ENCODE measurements around the gene TMEM248. TPM values are rescaled to one million over a fixed set of nuclear protein-coding genes. Genes with fewer than 3 reads are reported as not detected.
"Not testable (repeated sequence)": the region's sequence is repeated elsewhere in the genome, so short reads cannot be mapped to it uniquely, and the experiment has no call there.

The TMEM248 gene
- total RNA-seq, 1 experiment from 2014 or later = 70.5 TPM

DNA sequence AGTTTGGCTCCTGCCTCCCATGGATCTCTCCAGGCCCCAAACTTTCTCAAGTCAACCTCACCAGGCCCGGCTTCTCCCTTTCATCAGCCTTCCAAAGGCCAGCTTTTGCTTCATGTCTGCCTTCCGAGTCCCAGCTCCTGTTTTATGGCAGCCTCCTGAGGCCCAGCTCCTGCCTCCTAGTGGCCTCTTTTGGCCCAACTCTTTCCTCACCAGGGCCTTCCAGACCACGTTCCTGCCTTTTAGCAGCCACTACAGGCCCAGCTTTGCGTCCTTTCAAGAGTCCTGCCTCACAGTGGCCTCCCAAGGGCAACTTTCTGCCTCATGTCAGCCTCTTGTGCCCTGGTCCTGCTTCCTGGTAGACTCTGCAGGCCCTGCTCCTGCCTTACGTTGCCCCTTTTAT is 15.3 kb upstream of the TMEM248 start:
- H3K9me3 Mint-ChIP-seq (ENCODE audit: low read depth, unreplicated experiment) = no peaks in the 10 kb centered on the region
- TF ChIP-seq, protein P1, sequence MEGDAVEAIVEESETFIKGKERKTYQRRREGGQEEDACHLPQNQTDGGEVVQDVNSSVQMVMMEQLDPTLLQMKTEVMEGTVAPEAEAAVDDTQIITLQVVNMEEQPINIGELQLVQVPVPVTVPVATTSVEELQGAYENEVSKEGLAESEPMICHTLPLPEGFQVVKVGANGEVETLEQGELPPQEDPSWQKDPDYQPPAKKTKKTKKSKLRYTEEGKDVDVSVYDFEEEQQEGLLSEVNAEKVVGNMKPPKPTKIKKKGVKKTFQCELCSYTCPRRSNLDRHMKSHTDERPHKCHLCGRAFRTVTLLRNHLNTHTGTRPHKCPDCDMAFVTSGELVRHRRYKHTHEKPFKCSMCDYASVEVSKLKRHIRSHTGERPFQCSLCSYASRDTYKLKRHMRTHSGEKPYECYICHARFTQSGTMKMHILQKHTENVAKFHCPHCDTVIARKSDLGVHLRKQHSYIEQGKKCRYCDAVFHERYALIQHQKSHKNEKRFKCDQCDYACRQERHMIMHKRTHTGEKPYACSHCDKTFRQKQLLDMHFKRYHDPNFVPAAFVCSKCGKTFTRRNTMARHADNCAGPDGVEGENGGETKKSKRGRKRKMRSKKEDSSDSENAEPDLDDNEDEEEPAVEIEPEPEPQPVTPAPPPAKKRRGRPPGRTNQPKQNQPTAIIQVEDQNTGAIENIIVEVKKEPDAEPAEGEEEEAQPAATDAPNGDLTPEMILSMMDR (IDR thresholded peaks at IDR 0.05; ENCODE audit: unreplicated experiment) = no peak
- no TSS peak for BruUV-seq (replicated peaks)
- H3K27me3 Mint-ChIP-seq (ENCODE audit: unreplicated experiment) = no peaks in the 10 kb centered on the region
- peaks cover 25% of the 10 kb centered on the region for H3K36me3 Mint-ChIP-seq (ENCODE audit: insufficient read depth, unreplicated experiment)
- DNase-seq = no peak
- no peak overlapping the region for H3K27ac Mint-ChIP-seq (ENCODE audit: unreplicated experiment)
- H3K4me3 Mint-ChIP-seq (ENCODE audit: low read depth, unreplicated experiment) = no peak overlapping the region
- H3K4me1 Mint-ChIP-seq (ENCODE audit: low read depth, unreplicated experiment) = no peaks in the 10 kb centered on the region
- CTCF ChIA-PET = no interaction called here
- intact Hi-C loops (cut with micrococcal nuclease; ENCODE audit: unreplicated experiment) = no loop called here

DNA sequence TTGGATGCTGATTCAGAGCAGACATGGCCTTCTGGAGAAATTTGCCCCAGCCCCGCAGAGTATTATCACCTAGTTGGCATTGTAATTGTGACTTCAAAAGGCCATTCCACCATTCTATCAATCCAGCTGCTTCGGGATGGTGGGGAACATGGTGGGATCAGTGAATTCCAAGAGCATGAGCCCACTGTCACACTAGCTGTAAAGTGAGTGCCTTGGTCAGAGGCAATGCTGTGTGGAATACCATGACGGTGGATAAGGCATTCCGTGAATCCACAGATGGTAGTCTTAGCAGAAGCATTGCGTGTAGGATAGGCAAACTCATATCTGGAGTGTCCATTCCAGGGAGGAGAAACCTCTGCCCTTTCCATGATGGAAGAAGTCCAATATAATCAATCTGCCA is 13.3 kb upstream of the TMEM248 start:
- H3K27me3 Mint-ChIP-seq (ENCODE audit: unreplicated experiment) = no peaks in the 10 kb centered on the region
- no peak for DNase-seq
- intact Hi-C loops (cut with micrococcal nuclease; ENCODE audit: unreplicated experiment) = no loop called here
- no peaks in the 10 kb centered on the region for H3K9me3 Mint-ChIP-seq (ENCODE audit: low read depth, unreplicated experiment)
- no peak overlapping the region for H3K4me3 Mint-ChIP-seq (ENCODE audit: low read depth, unreplicated experiment)
- TF ChIP-seq, protein P1 (IDR thresholded peaks at IDR 0.05; ENCODE audit: unreplicated experiment) = no peak
- BruUV-seq (replicated peaks) = no TSS peak
- H3K27ac Mint-ChIP-seq (ENCODE audit: unreplicated experiment) = no peak overlapping the region
- no peaks in the 10 kb centered on the region for H3K4me1 Mint-ChIP-seq (ENCODE audit: low read depth, unreplicated experiment)
- H3K36me3 Mint-ChIP-seq (ENCODE audit: insufficient read depth, unreplicated experiment) = peaks cover 12% of the 10 kb centered on the region
- CTCF ChIA-PET = no interaction called here

DNA sequence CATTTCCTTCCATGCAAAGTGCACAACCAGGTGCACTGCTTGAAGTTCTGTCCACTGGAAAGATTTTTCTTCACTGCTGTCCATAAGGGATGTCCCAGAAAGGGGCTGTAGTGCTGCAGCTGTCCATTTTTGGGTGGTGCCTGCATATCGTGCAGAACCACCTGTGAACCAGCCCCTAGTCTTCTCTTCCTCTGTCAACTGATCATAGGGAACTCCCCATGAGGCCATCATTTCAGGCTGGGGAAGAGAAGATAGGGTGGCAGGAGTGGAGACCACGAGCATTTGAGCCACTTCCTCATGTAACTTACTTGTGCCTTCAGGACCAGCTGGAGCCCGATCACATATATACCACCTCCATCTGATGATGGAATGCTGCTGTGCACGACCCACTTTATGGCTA is 12.4 kb upstream of the TMEM248 start:
- DNase-seq; BruUV-seq (replicated peaks); H3K4me1 Mint-ChIP-seq (ENCODE audit: low read depth, unreplicated experiment); H3K27ac Mint-ChIP-seq (ENCODE audit: unreplicated experiment); H3K9me3 Mint-ChIP-seq (ENCODE audit: low read depth, unreplicated experiment); CTCF ChIA-PET; intact Hi-C loops (cut with micrococcal nuclease; ENCODE audit: unreplicated experiment); H3K4me3 Mint-ChIP-seq (ENCODE audit: low read depth, unreplicated experiment); H3K27me3 Mint-ChIP-seq (ENCODE audit: unreplicated experiment): not testable (repeated sequence)
- H3K36me3 Mint-ChIP-seq (ENCODE audit: insufficient read depth, unreplicated experiment) = peaks cover 12% of the 10 kb centered on the region

DNA sequence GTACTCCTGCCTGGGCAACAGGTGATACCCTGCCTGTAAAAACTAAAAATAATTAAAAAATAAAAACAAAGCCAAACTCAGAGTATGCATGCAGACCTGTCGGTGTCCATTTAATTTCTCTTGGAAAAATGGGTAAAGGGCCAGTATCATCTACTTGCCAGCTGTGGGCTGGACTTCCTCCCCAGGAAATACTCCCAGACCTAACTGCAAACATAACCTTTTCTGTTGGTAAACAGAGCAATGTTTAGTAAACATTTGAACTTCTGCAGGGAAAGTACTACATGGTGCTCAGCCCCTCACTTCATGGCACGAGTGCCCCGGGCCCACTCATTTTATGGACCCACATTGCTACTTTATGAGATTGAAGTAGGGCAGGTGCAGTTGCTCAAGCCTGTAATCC is 10.2 kb upstream of the TMEM248 start:
- CTCF ChIA-PET = no interaction called here
- DNase-seq = no peak
- no peaks in the 10 kb centered on the region for H3K4me1 Mint-ChIP-seq (ENCODE audit: low read depth, unreplicated experiment)
- no peak overlapping the region for H3K27ac Mint-ChIP-seq (ENCODE audit: unreplicated experiment)
- intact Hi-C loops (cut with micrococcal nuclease; ENCODE audit: unreplicated experiment) = no loop called here
- BruUV-seq (replicated peaks) = no TSS peak
- no peaks in the 10 kb centered on the region for H3K9me3 Mint-ChIP-seq (ENCODE audit: low read depth, unreplicated experiment)
- H3K27me3 Mint-ChIP-seq (ENCODE audit: unreplicated experiment) = no peaks in the 10 kb centered on the region
- H3K4me3 Mint-ChIP-seq (ENCODE audit: low read depth, unreplicated experiment) = no peak overlapping the region
- peaks cover 1% of the 10 kb centered on the region for H3K36me3 Mint-ChIP-seq (ENCODE audit: insufficient read depth, unreplicated experiment)
- TF ChIP-seq, protein P1 (IDR thresholded peaks at IDR 0.05; ENCODE audit: unreplicated experiment) = no peak

DNA sequence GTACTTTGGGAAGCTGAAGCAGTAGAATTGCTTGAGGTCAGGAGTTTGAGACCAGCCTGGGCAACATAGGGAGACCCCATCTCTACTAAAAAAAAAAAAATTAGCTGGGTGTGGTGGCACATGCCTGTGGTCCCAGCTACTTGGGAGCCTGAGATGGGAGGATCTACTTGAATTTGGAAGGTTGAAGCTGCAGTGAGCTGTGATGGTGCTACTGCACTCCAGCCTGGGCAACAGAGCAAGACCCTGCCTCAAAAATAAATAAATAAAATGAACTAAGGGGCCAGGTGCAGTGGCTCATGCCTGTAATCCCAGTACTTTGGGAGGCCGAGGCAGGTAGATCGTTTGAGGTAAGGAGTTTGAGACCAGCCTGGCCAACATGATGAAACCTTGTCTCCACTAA is 9.8 kb upstream of the TMEM248 start:
- BruUV-seq (replicated peaks); H3K9me3 Mint-ChIP-seq (ENCODE audit: low read depth, unreplicated experiment); CTCF ChIA-PET; H3K4me3 Mint-ChIP-seq (ENCODE audit: low read depth, unreplicated experiment); H3K27me3 Mint-ChIP-seq (ENCODE audit: unreplicated experiment); DNase-seq; H3K4me1 Mint-ChIP-seq (ENCODE audit: low read depth, unreplicated experiment); intact Hi-C loops (cut with micrococcal nuclease; ENCODE audit: unreplicated experiment); H3K36me3 Mint-ChIP-seq (ENCODE audit: insufficient read depth, unreplicated experiment); H3K27ac Mint-ChIP-seq (ENCODE audit: unreplicated experiment): not testable (repeated sequence)
